OCI-LY1 (cell line): ENCODE results near the gene OR10G7.

Experiments used
- EZH2 ChIP-seq: fragments of 200-600 bp; sonication (generic), shearing (Covaris generic); IDR thresholded peaks from 2 replicates; pipeline ENCODE4 v1.8.0; 2017; ENCODE audit warnings: borderline replicate concordance, mixed run types, mild to moderate bottlenecking, antibody characterized with exemption, low read length, moderate library complexity, mixed read lengths
- TF ChIP-seq, protein P1 (sequence below): fragments of 200-600 bp; sonication (generic), shearing (Covaris generic); IDR thresholded peaks from 2 replicates; pipeline ENCODE4 v1.5.1; 2017; ENCODE audit warnings: mild to moderate bottlenecking, antibody characterized with exemption, low read length, moderate library complexity, mixed read lengths

DNA sequence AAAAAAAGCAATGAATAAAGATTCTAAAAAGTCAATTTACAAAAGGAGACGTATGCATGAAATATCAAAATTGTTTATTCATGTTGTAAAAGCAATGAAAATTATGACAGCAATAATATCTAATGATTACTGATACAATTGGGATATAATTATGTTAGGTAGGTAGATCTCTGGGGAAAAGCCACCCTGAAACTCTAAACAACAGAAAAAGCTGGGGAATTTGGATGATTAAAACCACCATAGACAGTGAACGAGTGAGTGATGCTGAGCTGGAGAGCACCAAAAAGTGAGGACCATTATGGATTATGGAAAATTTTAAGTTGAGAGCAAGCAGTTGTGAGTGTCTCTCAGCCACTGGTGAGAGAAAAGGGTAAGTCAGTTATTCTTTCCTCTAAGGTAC, 14.6 kb downstream of the OR10G7 start, which contains the start of gene OR10G8:
- TF ChIP-seq EZH2, result no peak
- TF ChIP-seq, protein P1, sequence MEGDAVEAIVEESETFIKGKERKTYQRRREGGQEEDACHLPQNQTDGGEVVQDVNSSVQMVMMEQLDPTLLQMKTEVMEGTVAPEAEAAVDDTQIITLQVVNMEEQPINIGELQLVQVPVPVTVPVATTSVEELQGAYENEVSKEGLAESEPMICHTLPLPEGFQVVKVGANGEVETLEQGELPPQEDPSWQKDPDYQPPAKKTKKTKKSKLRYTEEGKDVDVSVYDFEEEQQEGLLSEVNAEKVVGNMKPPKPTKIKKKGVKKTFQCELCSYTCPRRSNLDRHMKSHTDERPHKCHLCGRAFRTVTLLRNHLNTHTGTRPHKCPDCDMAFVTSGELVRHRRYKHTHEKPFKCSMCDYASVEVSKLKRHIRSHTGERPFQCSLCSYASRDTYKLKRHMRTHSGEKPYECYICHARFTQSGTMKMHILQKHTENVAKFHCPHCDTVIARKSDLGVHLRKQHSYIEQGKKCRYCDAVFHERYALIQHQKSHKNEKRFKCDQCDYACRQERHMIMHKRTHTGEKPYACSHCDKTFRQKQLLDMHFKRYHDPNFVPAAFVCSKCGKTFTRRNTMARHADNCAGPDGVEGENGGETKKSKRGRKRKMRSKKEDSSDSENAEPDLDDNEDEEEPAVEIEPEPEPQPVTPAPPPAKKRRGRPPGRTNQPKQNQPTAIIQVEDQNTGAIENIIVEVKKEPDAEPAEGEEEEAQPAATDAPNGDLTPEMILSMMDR, result no peak
